ENCODE results near the gene B4GALT6. TPM values are rescaled to one million over a fixed set of nuclear protein-coding genes. Genes with fewer than 3 reads are reported as not detected.

B4GALT6 gene
- total RNA-seq, 2 donors from 2014 or later: 3.4 to 5.6 TPM

GRCh38 chr18:31711365-31712172 lies 27.2 kb upstream of the B4GALT6 start:
- H3K27me3 ChIP-seq: no peaks in the 10 kb centered on the region
- no peak overlapping the region for H3K27ac ChIP-seq
- no peak for DNase-seq (ENCODE audit: low spot score)
- H3K4me1 ChIP-seq: no peaks in the 10 kb centered on the region
- no peak for TF ChIP-seq CTCF (IDR thresholded peaks at IDR 0.05)
- H3K36me3 ChIP-seq: no peaks in the 10 kb centered on the region
- no peaks in the 10 kb centered on the region for H3K9me3 ChIP-seq
- no peak overlapping the region for H3K4me3 ChIP-seq

- no peak for DNase-seq (ENCODE audit: low spot score)
- no peak for TF ChIP-seq CTCF (IDR thresholded peaks at IDR 0.05)
- Histone ChIP-seq H3K4me3 (no peak overlapping the region), H3K27ac (no peak overlapping the region), H3K9me3 (no peaks in the 10 kb centered on the region), H3K4me1 (no peaks in the 10 kb centered on the region), H3K27me3 (no peaks in the 10 kb centered on the region), H3K36me3 (no peaks in the 10 kb centered on the region)
Measured at GRCh38 chr18:31710826-31711225, 26.4 kb upstream of the B4GALT6 start.

DNA sequence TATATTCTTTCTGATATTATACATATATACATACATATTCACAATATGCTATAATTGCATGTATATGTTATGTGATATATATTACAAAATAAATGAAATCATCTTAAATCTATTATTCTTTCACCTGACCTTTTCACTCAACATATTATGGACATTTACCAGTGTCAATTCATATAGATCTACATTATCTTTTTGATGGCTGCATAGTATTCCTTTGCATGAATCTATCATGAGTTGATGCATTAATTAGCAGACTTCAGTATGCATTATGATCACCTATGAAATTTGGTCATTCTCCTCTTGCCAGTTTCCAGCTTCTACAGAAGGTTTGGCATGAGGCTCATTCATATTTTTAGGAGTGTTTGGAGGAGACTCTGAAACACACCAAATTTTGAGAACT lies 23.4 kb upstream of the B4GALT6 start:
- Histone ChIP-seq H3K4me3 (no peak overlapping the region), H3K9me3 (no peaks in the 10 kb centered on the region), H3K4me1 (no peaks in the 10 kb centered on the region), H3K36me3 (no peaks in the 10 kb centered on the region), H3K27ac (no peak overlapping the region), H3K27me3 (no peaks in the 10 kb centered on the region)
- no peak for TF ChIP-seq CTCF (IDR thresholded peaks at IDR 0.05)
- DNase-seq (ENCODE audit: low spot score): no peak

DNA sequence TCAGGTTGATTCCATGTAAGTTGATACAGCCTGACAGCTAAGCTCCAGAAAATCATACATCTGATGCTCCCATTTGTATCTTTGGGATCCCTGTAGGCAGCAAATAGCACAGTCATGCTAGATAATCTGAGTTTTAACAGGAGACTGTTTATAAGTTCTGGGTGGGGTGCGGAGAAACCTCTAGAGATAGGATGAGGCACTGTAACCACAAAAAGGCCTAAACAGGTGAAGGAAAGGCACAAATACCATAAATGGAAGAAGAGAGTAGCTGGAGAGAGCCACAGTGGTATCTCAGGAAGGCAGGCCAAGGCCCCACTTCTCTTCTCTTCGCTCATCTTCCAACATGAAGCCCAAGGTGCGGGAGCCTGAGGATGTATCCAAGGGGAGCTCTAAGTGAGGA lies 18.1 kb upstream of the B4GALT6 start:
- no peak for TF ChIP-seq CTCF (IDR thresholded peaks at IDR 0.05)
- no peak for DNase-seq (ENCODE audit: low spot score)
- H3K9me3 ChIP-seq: peaks cover 0 to 7% of the 10 kb centered on the region in 2 donors
- H3K4me1 ChIP-seq: no peaks in the 10 kb centered on the region
- no peak overlapping the region for H3K4me3 ChIP-seq
- H3K36me3 ChIP-seq: no peaks in the 10 kb centered on the region
- no peaks in the 10 kb centered on the region for H3K27me3 ChIP-seq
- H3K27ac ChIP-seq: no peak overlapping the region

GRCh38 chr18:31701744-31702143 lies 17.4 kb upstream of the B4GALT6 start:
- DNase-seq (ENCODE audit: low spot score): no peak
- H3K4me3 ChIP-seq: no peak overlapping the region
- H3K36me3 ChIP-seq: no peaks in the 10 kb centered on the region

More at GRCh38 chr18:31701744-31702143, 17.4 kb upstream of the B4GALT6 start:
- H3K27me3 ChIP-seq: no peaks in the 10 kb centered on the region
- H3K4me1 ChIP-seq: no peaks in the 10 kb centered on the region
- no peak for TF ChIP-seq CTCF (IDR thresholded peaks at IDR 0.05)
- no peak overlapping the region for H3K27ac ChIP-seq
- peaks cover 0 to 7% of the 10 kb centered on the region in 2 donors for H3K9me3 ChIP-seq

Measured in right atrium auricular region (tissue), 2 donors.